SU-DHL-6 (cell line): ENCODE data around the gene COL6A2.

ENCODE experiments used
- H2AFZ ChIP-seq: fragments of 200-600 bp; sonication (generic); 2 replicates; pipeline ENCODE4 v1.6.1; 2014; ENCODE audit warnings: low read depth, mild to moderate bottlenecking, moderate library complexity, mixed read lengths, antibody characterized with exemption, low read length; ENCODE audit not compliant: severe bottlenecking
- H3F3A ChIP-seq: fragments of 200-600 bp; shearing (Covaris generic); 2 replicates; pipeline ENCODE4 v1.6.0; 2016; ENCODE audit warnings: antibody characterized with exemption, mild to moderate bottlenecking; ENCODE audit not compliant: insufficient read depth
- H3K27ac ChIP-seq: fragments of 200-600 bp; sonication (generic); 2 replicates; pipeline ENCODE4 v1.5.1; 2016; ENCODE audit warnings: low read depth, mild to moderate bottlenecking, low read length, moderate library complexity, mixed read lengths
- H3K27me3 ChIP-seq: fragments of 200-600 bp; sonication (generic), shearing (Covaris generic); 2 replicates; pipeline ENCODE4 v1.6.0; 2014; ENCODE audit warnings: mild to moderate bottlenecking, low read length
- H3K36me3 ChIP-seq: fragments of 200-600 bp; sonication (generic); 2 replicates; pipeline ENCODE4 v1.6.1; 2014; ENCODE audit warnings: mild to moderate bottlenecking, low read length, mixed read lengths
- H3K4me2 ChIP-seq: fragments of 300-600, 200-600 bp; shearing (Covaris generic), sonication (generic); 2 replicates; pipeline ENCODE4 v1.6.0; 2014; ENCODE audit warnings: low read length, low read depth, mild to moderate bottlenecking; ENCODE audit not compliant: poor library complexity, severe bottlenecking
- H3K4me3 ChIP-seq: fragments of 200-600 bp; sonication (generic); 2 replicates; pipeline ENCODE4 v1.5.1; 2014; ENCODE audit warnings: antibody characterized with exemption, low read length, mild to moderate bottlenecking, mixed read lengths; ENCODE audit not compliant: insufficient read depth, poor library complexity, severe bottlenecking
- H3K79me2 ChIP-seq: fragments of 200-600 bp; sonication (generic); 2 replicates; pipeline ENCODE4 v1.6.1; 2014; ENCODE audit warnings: mild to moderate bottlenecking, low read length, moderate library complexity; ENCODE audit not compliant: insufficient read depth
- H3K9ac ChIP-seq: fragments of 200-600 bp; sonication (generic); 2 replicates; pipeline ENCODE4 v1.7.0; 2014; ENCODE audit warnings: mild to moderate bottlenecking, low read length
- H3K9me2 ChIP-seq: fragments of 200-600 bp; sonication (generic); replicated peaks from 2 replicates; pipeline ENCODE4 v1.6.1; 2014; ENCODE audit warnings: low read length; ENCODE audit not compliant: insufficient read depth
- H3K9me3 ChIP-seq: fragments of 200-600 bp; sonication (generic); 2 replicates; pipeline ENCODE4 v1.6.1; 2014; ENCODE audit warnings: low read length, mixed read lengths; ENCODE audit not compliant: insufficient read depth
- H4K20me1 ChIP-seq: fragments of 200-600 bp; sonication (generic); 2 replicates; pipeline ENCODE4 v1.6.1; 2014; ENCODE audit warnings: low read depth, mild to moderate bottlenecking, antibody characterized with exemption, low read length, moderate library complexity, mixed read lengths
- CTCF ChIP-seq: fragments of 200-600 bp; sonication (generic); IDR thresholded peaks from one replicate; pipeline ENCODE4 v1.5.1; 2017; ENCODE audit warnings: antibody characterized with exemption, mild to moderate bottlenecking, low read length, moderate library complexity; ENCODE audit not compliant: insufficient read depth, poor library complexity, severe bottlenecking
- EZH2phosphoT487 ChIP-seq: fragments of 200-600 bp; sonication (generic), shearing (Covaris generic); conservative IDR thresholded peaks from 2 replicates; pipeline ENCODE4 v1.6.1; 2018; ENCODE audit warnings: mild to moderate bottlenecking, antibody characterized with exemption, low read length, moderate library complexity, mixed read lengths

COL6A2 gene

GRCh38 chr21:46154955-46155513 lies 57.1 kb downstream of the COL6A2 start:
- Histone ChIP-seq H3K9me3 (no peaks in the 10 kb centered on the region), H3K27ac (no peak overlapping the region), H3K9me2 (no peaks in the 10 kb centered on the region), H3K27me3 (no peaks in the 10 kb centered on the region), H3K9ac (no peak overlapping the region), H2AFZ (no peak overlapping the region), H3K4me3 (no peak overlapping the region), H3K36me3 (no peaks in the 10 kb centered on the region), H4K20me1 (no peaks in the 10 kb centered on the region), H3K4me2 (no peak overlapping the region), H3K79me2 (no peaks in the 10 kb centered on the region), H3F3A (no peaks in the 10 kb centered on the region)
- TF ChIP-seq CTCF (no peak), EZH2phosphoT487 (no peak)

GRCh38 chr21:46155514-46156377 lies 57.8 kb downstream of the COL6A2 start, which contains the start of gene FTCD:
FTCD (minus strand) TSS chr21:46155579; CDS start chr21:46155523, 56 bp downstream.
- Histone ChIP-seq H2AFZ (no peak within 1 kb of the TSS), H3K27ac (no peak within 1 kb of the TSS), H3K9me2 (no peaks in the 10 kb centered on the region), H3K9me3 (no peaks in the 10 kb centered on the region), H4K20me1 (no peaks in the 10 kb centered on the region), H3F3A (no peaks in the 10 kb centered on the region), H3K79me2 (no peaks in the 10 kb centered on the region), H3K4me2 (no peak within 1 kb of the TSS), H3K27me3 (no peaks in the 10 kb centered on the region), H3K4me3 (no peak within 1 kb of the TSS), H3K36me3 (no peaks in the 10 kb centered on the region), H3K9ac (no peak within 1 kb of the TSS)
- TF ChIP-seq EZH2phosphoT487 (no peak), CTCF (no peak)

- H3K79me2 ChIP-seq: no peaks in the 10 kb centered on the region
- no peak overlapping the region for H3K9ac ChIP-seq
- TF ChIP-seq EZH2phosphoT487: no peak
- TF ChIP-seq CTCF: no peak
- H3F3A ChIP-seq: no peaks in the 10 kb centered on the region
- no peak overlapping the region for H3K27ac ChIP-seq
- no peaks in the 10 kb centered on the region for H3K36me3 ChIP-seq
- no peaks in the 10 kb centered on the region for H3K9me2 ChIP-seq
- no peak overlapping the region for H3K4me3 ChIP-seq
- H3K9me3 ChIP-seq: no peaks in the 10 kb centered on the region
- H4K20me1 ChIP-seq: no peaks in the 10 kb centered on the region
- H2AFZ ChIP-seq: no peak overlapping the region
- H3K27me3 ChIP-seq: no peaks in the 10 kb centered on the region
- H3K4me2 ChIP-seq: no peak overlapping the region
Measured at GRCh38 chr21:46156378-46156645, 58.4 kb downstream of the COL6A2 start.
